Endodermal cell (in vitro differentiated cells): ENCODE data around the gene TAT. TPM values are rescaled to one million over a fixed set of nuclear protein-coding genes. Genes with fewer than 3 reads are reported as not detected.
A peak's percentile ranks its signal among the peaks of the same experiment; 100 is the strongest.
"Not testable (repeated sequence)": the region's sequence is repeated elsewhere in the genome, so short reads cannot be mapped to it uniquely, and the experiment has no call there.

Source experiments
- DNase-seq: peaks from one replicate; pipeline ENCODE4 v3.0.0-alpha.2; 2017
- H3K27ac ChIP-seq: 2 replicates; pipeline ENCODE4 v1.5.1; 2013; ENCODE audit warnings: mild to moderate bottlenecking, low read depth, low read length, moderate library complexity
- H3K27me3 ChIP-seq: 2 replicates; pipeline ENCODE4 v1.6.1; 2013; ENCODE audit warnings: mild to moderate bottlenecking, low read length, moderate library complexity; ENCODE audit not compliant: insufficient read depth, control insufficient read depth, poor library complexity, severe bottlenecking
- H3K36me3 ChIP-seq: 2 replicates; pipeline ENCODE4 v1.7.0; 2013; ENCODE audit warnings: mild to moderate bottlenecking, low read length, moderate library complexity; ENCODE audit not compliant: control insufficient read depth, insufficient read depth
- H3K4me1 ChIP-seq: one replicate; pipeline ENCODE4 v1.7.0; 2013; ENCODE audit warnings: low read length; ENCODE audit not compliant: control insufficient read depth, insufficient read depth
- H3K4me3 ChIP-seq: 2 replicates; pipeline ENCODE4 v1.5.1; 2013; ENCODE audit warnings: mild to moderate bottlenecking, low read length, moderate library complexity
- H3K9ac ChIP-seq: 2 replicates; pipeline ENCODE4 v1.6.1; 2013; ENCODE audit warnings: mild to moderate bottlenecking, low read length, moderate library complexity; ENCODE audit not compliant: poor library complexity, severe bottlenecking; ENCODE audit errors: extremely low read depth
- H3K9me3 ChIP-seq: 2 replicates; pipeline ENCODE4 v1.6.1; 2013; ENCODE audit warnings: mild to moderate bottlenecking, low read length, moderate library complexity; ENCODE audit not compliant: control insufficient read depth
- H3K27ac Mint-ChIP-seq: 2 replicates; pipeline ENCODE4 v1.8.0; 2020; ENCODE audit warnings: mixed read lengths
- H3K27me3 Mint-ChIP-seq: 2 replicates; pipeline ENCODE4 v1.8.0; 2021; ENCODE audit warnings: mild to moderate bottlenecking, mixed read lengths; ENCODE audit not compliant: insufficient read depth
- H3K36me3 Mint-ChIP-seq: 2 replicates; pipeline ENCODE4 v1.8.0; 2020; ENCODE audit warnings: low read depth, mixed read lengths
- H3K4me1 Mint-ChIP-seq: 2 replicates; pipeline ENCODE4 v1.8.0; 2020; ENCODE audit warnings: mixed read lengths
- H3K4me3 Mint-ChIP-seq: 2 replicates; pipeline ENCODE4 v1.8.0; 2020; ENCODE audit warnings: mild to moderate bottlenecking, moderate library complexity, mixed read lengths
- H3K9me3 Mint-ChIP-seq: 2 replicates; pipeline ENCODE4 v1.8.0; 2020; ENCODE audit warnings: mild to moderate bottlenecking, mixed read lengths
- WGBS, 2 experiments: methylation state at CpG; one replicate each; pipeline versions ENCODE4 v1.1.5 to v1.1.7; 2013; ENCODE audit warnings: missing lambda C conversion rate in 2 of 2, mixed read lengths in 1 of 2; ENCODE audit not compliant: insufficient coverage in 1 of 2, insufficient read length in 1 of 2; 5-methylcytosine and 5-hydroxymethylcytosine counted together
- total RNA-seq, 2 donors: library from RNA; stranded (reverse); fragmentation: NEBNext Ultra II Directional in 1 of 2; extraction: Animal tissue kit (Norgen Biotek cat#: 25700) in 1 of 2; gene quantifications; 2 replicates in 1 of 2; 3 replicates in 1 of 2; pipeline ENCODE4 v1.2.1, GENCODE V29; 2021
- TF ChIP-seq, protein P1 (sequence below): fragments of 200-600 bp; sonication (generic); conservative IDR thresholded peaks from 2 replicates; pipeline ENCODE4 v1.5.0; 2021; ENCODE audit warnings: antibody characterized with exemption, mild to moderate bottlenecking

Gene TAT
- total RNA-seq, 2 donors from 2014 or later, result 0.07 TPM; not detected in 1

DNA sequence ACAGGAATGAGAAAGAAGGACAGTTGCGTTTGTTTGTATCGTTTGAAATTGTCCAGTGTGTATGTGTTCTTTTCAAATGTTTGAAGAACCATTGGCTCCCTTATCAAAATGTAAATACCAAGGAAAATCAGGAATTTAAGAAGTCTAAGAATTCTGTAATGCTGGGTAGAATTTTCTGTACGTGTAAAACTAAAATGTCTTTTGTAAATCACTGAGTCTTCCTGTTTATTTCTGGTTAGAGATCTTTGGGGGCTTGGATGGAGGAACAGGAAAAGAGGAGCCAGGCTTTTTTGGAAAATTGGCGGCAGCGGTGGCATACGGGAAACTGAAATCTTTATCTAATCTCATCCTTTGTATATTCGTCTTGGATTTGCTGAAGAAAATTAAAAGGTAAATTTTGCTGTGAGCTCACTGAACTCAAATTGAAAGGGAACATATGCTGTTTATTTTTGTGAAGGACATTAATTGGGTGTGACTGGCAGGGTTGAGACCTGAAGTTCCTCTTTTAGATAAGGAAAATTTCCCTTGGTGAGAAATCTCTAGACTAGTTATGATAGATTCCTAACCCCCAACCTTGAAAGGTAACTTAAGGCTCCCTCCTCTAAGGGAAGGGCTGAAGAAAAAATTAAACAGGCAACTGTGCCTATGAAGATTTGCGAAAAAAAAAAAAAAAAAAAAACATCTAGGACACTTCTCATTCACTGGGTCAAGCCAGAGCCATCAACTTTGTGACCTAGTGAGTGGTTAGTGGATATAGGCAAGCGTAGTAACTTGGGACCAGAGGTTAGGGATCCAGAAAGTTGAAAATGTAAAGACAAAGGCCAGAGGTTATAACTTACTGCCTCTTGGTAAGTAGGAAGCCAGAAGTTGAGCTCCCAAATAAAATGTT, 10.8 kb downstream of the TAT start:
- H3K4me1 Mint-ChIP-seq, result peaks cover 16% of the 10 kb centered on the region
- H3K9me3 Mint-ChIP-seq, result peaks cover 25% of the 10 kb centered on the region
- H3K36me3 Mint-ChIP-seq, result no peaks in the 10 kb centered on the region
- TF ChIP-seq, protein P1, sequence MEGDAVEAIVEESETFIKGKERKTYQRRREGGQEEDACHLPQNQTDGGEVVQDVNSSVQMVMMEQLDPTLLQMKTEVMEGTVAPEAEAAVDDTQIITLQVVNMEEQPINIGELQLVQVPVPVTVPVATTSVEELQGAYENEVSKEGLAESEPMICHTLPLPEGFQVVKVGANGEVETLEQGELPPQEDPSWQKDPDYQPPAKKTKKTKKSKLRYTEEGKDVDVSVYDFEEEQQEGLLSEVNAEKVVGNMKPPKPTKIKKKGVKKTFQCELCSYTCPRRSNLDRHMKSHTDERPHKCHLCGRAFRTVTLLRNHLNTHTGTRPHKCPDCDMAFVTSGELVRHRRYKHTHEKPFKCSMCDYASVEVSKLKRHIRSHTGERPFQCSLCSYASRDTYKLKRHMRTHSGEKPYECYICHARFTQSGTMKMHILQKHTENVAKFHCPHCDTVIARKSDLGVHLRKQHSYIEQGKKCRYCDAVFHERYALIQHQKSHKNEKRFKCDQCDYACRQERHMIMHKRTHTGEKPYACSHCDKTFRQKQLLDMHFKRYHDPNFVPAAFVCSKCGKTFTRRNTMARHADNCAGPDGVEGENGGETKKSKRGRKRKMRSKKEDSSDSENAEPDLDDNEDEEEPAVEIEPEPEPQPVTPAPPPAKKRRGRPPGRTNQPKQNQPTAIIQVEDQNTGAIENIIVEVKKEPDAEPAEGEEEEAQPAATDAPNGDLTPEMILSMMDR, result no peak
- no peaks in the 10 kb centered on the region for H3K27me3 ChIP-seq
- no peaks in the 10 kb centered on the region for H3K4me1 ChIP-seq
- no peak overlapping the region for H3K27ac ChIP-seq
- no peak for DNase-seq
- H3K4me3 Mint-ChIP-seq, result peak overlapping the region; percentile 71
- H3K4me3 ChIP-seq, result peak overlapping the region; percentile 85
- peak overlapping the region; percentile 92 for H3K27ac Mint-ChIP-seq
- no peaks in the 10 kb centered on the region for H3K36me3 ChIP-seq
- no peak overlapping the region for H3K9ac ChIP-seq
- H3K27me3 Mint-ChIP-seq, result no peaks in the 10 kb centered on the region
- H3K9me3 ChIP-seq, result peaks cover 24% of the 10 kb centered on the region
- WGBS, 2 experiments, result 92 to 97% methylated on average over 6 to 9 of the region's 9 CpGs

DNA sequence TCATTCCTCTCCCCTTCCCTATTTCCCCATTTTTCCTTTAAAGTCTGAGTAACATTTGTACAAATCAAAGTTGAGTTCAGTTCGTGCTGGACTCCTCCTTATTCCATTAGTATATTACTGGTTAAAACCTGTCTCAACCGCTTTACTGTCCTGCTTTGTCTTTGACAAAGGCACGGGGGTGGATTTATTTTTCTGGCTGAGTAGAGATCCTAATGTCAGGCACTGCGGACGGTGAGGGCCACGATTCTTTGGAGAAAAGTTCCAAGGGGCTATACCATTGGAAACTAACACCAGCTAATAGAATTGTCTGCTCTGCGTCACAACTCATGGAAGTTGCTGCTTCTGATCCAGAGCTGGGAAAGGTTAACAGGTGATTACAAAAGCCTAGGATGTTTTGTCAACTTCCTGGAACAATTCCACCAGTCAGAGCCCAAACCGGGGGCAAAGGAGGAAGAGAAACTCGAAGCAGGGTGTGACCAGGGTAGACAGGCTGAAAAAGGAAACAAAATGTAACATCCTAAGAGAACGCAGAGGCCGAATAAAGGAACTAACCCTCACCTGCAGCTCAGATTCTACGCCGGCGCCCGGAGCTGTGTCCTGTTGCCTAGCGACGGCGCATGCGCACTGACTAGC, 12.4 kb downstream of the TAT start:
- TF ChIP-seq, protein P1, result no peak
- H3K4me3 Mint-ChIP-seq, result peak overlapping the region; percentile 71
- H3K27me3 ChIP-seq, result no peaks in the 10 kb centered on the region
- peaks cover 32% of the 10 kb centered on the region for H3K9me3 Mint-ChIP-seq
- no peaks in the 10 kb centered on the region for H3K4me1 ChIP-seq
- peaks cover 16% of the 10 kb centered on the region for H3K4me1 Mint-ChIP-seq
- peak overlapping the region; percentile 92 for H3K27ac Mint-ChIP-seq
- 18 to 22% methylated on average over 11 to 19 of the region's 19 CpGs for WGBS, 2 experiments
- no peak for DNase-seq
- peaks cover 32% of the 10 kb centered on the region for H3K9me3 ChIP-seq
- no peak overlapping the region for H3K27ac ChIP-seq
- H3K27me3 Mint-ChIP-seq, result peaks cover 2% of the 10 kb centered on the region
- peak overlapping the region; percentile 85 for H3K4me3 ChIP-seq
- H3K36me3 Mint-ChIP-seq, result no peaks in the 10 kb centered on the region
- peak overlapping the region; percentile 83 for H3K9ac ChIP-seq
- H3K36me3 ChIP-seq, result no peaks in the 10 kb centered on the region

DNA sequence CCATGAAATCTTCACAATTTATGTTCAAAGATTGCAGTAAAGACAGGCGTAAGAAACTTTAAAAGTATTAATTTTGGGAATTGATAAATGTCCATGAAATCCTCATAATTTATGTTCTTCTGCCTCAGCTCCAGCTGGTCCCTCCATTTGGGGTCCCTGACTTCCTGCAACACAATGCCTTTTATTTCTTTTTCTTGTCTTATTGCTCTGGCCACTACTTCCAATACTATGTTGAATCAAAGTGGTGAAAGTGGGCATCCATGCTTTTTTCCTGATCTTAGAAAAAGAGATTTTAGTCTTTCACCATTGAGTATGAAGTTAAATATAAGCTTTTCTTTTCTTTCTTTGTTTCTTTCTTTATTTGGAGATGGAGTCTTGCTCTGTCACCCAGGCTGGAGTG, 14.3 kb downstream of the TAT start:
- no peak overlapping the region for H3K27ac Mint-ChIP-seq
- 100% methylated on average over 1 of the region's 1 CpG; no CpG with 5 or more reads in 1 of the 2 experiments for WGBS, 2 experiments

DNA sequence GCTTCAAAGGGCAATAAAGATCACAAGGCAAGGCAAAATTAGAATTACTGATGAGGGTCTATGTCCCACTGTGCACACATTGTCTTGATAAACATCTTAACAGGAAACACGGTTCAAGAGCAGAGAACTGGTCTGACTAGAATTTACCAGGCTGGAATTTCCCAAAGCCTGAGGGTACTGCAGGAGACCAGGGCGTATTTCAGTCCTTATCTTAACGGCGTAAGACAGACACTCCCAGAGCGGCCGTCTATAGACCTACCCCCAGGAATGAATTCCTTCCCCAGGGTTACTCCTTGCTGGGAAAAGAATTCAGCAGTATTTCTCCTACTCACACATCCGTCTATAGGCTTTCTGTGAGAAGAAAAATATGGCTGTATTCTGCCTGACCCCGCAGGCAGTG, 15.0 kb downstream of the TAT start:
- H3K9ac ChIP-seq, DNase-seq, H3K4me1 ChIP-seq, H3K36me3 ChIP-seq, H3K27ac ChIP-seq, H3K36me3 Mint-ChIP-seq, H3K27ac Mint-ChIP-seq, H3K4me3 Mint-ChIP-seq, H3K4me3 ChIP-seq, H3K27me3 ChIP-seq: not testable (repeated sequence)
- peaks cover 32% of the 10 kb centered on the region for H3K9me3 ChIP-seq
- Mint-ChIP-seq H3K9me3 (peaks cover 32% of the 10 kb centered on the region), H3K27me3 (peaks cover 23% of the 10 kb centered on the region), H3K4me1 (peaks cover 16% of the 10 kb centered on the region)
- WGBS, 2 experiments, result 85 to 93% methylated on average over 3 to 8 of the region's 8 CpGs

More for the DNA sequence above, 14.3 kb downstream of the TAT start:
- H3K36me3 Mint-ChIP-seq, result no peaks in the 10 kb centered on the region
- H3K27me3 Mint-ChIP-seq, result peaks cover 18% of the 10 kb centered on the region
- peaks cover 32% of the 10 kb centered on the region for H3K9me3 ChIP-seq
- H3K27me3 ChIP-seq, result peaks cover 7% of the 10 kb centered on the region
- no peaks in the 10 kb centered on the region for H3K4me1 ChIP-seq
- H3K36me3 ChIP-seq, result no peaks in the 10 kb centered on the region
- H3K4me3 ChIP-seq, result no peak overlapping the region
- H3K27ac ChIP-seq, result no peak overlapping the region
- H3K4me3 Mint-ChIP-seq, result no peak overlapping the region
- no peak overlapping the region for H3K9ac ChIP-seq
- DNase-seq, result no peak
- peaks cover 32% of the 10 kb centered on the region for H3K9me3 Mint-ChIP-seq
- TF ChIP-seq, protein P1, result no peak
- peaks cover 16% of the 10 kb centered on the region for H3K4me1 Mint-ChIP-seq
